PFSK-1 (cell line): ENCODE results near the gene AHR.

Experiments
- FOXP2 ChIP-seq: optimal IDR thresholded peaks from 2 replicates; pipeline ENCODE3; 2011; ENCODE audit warnings: borderline replicate concordance, control low read depth, inconsistent platforms; ENCODE audit not compliant: insufficient read depth; ENCODE audit errors: extremely low read length, extremely low read depth
- POLR2AphosphoS5 ChIP-seq: IDR thresholded peaks from 2 replicates; pipeline ENCODE4 v1.6.1; 2012; ENCODE audit warnings: low read depth, mild to moderate bottlenecking, control low read depth, low read length, moderate library complexity
- REST ChIP-seq, 2 experiments: IDR thresholded peaks; 2 replicates each; pipeline versions ENCODE4 v1.6.1 to v1.8.0; 2011 to 2012; ENCODE audit warnings: low read depth in 2 of 2, low read length in 2 of 2, control low read depth in 1 of 2, inconsistent platforms in 1 of 2, mild to moderate bottlenecking in 1 of 2, moderate library complexity in 1 of 2; ENCODE audit not compliant: insufficient read depth in 1 of 2
- SIN3A ChIP-seq: IDR thresholded peaks from 2 replicates; pipeline ENCODE4 v1.6.1; 2012; ENCODE audit warnings: mild to moderate bottlenecking, low read length, moderate library complexity, borderline replicate concordance; ENCODE audit not compliant: insufficient read depth
- TAF1 ChIP-seq: IDR thresholded peaks from 2 replicates; pipeline ENCODE4 v1.6.1; 2012; ENCODE audit warnings: low read length, control low read depth, borderline replicate concordance; ENCODE audit not compliant: insufficient read depth

Gene AHR

DNA sequence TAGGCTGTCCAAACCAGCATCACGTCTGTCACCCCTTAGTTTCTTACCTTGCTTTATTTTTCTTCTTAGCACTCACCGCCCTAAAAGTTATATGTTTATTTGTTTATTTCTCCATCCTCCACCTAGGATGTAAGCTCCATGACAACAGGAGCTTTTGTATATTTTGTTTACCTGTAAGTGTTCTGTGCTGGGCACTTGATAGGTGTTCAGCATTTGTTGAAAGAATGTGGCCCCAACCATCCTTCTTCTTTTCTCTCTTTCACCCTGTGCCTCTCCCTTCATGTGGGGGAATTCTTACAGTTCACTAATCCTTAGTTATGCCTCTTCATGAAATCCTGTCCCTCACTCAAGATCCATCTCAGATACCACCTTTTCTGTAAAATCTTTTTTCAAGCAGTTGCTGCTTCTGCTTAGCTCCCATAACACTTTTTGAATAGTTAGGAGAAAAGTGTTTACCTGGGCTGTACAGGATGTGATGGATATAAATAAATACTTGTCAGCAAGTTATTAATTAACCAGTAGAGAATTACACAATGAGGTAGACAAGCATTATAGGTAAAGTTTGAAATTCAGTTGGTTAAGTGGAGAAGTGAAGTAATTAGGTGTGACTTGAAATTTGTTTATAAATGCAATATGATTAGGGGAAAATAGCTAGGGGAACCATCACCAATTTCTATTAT is 9.7 kb downstream of the AHR start:
- TF ChIP-seq POLR2AphosphoS5 = no peak
- no peak for TF ChIP-seq REST (IDR thresholded peaks at IDR 0.05; ENCODE audit: insufficient read depth in 1 of 2, low read depth in 2 of 2, low read length in 2 of 2)
- TF ChIP-seq TAF1 = no peak
- no peak for TF ChIP-seq SIN3A
- TF ChIP-seq FOXP2 = no peak

- TF ChIP-seq SIN3A (no peak), REST (IDR thresholded peaks at IDR 0.05; ENCODE audit: insufficient read depth in 1 of 2, low read depth in 2 of 2, low read length in 2 of 2) (no peak), POLR2AphosphoS5 (no peak), TAF1 (no peak), FOXP2 (no peak)
These were observed 12.7 kb downstream of the AHR start for GRCh38 chr7:17311194-17311593.

GRCh38 chr7:17311952-17312351 is 13.5 kb downstream of the AHR start:
- TF ChIP-seq TAF1 (no peak), FOXP2 (no peak), POLR2AphosphoS5 (no peak), SIN3A (no peak), REST (IDR thresholded peaks at IDR 0.05; ENCODE audit: insufficient read depth in 1 of 2, low read depth in 2 of 2, low read length in 2 of 2) (no peak)

DNA sequence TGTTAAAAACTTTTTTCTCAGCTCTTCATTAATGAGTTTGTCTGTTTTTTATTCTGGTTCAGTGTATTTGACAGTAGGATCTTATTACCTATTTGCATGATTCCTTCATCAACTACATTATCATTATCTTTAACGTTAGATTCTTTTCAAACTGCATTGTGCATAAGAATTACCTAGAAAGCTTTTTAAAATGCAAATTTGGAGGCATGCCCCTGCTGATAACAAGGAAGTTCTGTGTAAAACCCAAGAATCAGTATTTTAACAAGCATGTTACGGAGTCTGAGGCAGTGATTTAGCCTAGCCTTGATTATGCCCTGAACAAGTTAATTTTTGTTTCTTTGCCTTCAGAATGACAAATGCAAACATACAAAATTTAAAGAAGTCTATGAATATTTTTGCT is 14.2 kb downstream of the AHR start:
- TF ChIP-seq POLR2AphosphoS5 = no peak

GRCh38 chr7:17313194-17313593 is 14.7 kb downstream of the AHR start:
- TF ChIP-seq TAF1 (no peak), SIN3A (no peak), REST (IDR thresholded peaks at IDR 0.05; ENCODE audit: insufficient read depth in 1 of 2, low read depth in 2 of 2, low read length in 2 of 2) (no peak), FOXP2 (no peak), POLR2AphosphoS5 (no peak)
